Cerebellar cortex (tissue), 1 donor: ENCODE measurements around the gene PYDC1.
A peak's percentile ranks its signal among the peaks of the same experiment; 100 is the strongest.
"Not testable (repeated sequence)": the region's sequence is repeated elsewhere in the genome, so short reads cannot be mapped to it uniquely, and the experiment has no call there.

Experiments
- DNase-seq: peaks from one replicate; pipeline ENCODE4 v3.0.0-alpha.2; 2015; ENCODE audit warnings: low spot score

PYDC1 gene

GRCh38 chr16:31221357-31222160 is 4.6 kb upstream of the PYDC1 start:
- no peak for DNase-seq

- DNase-seq: no peak
Measured at GRCh38 chr16:31219154-31219741, 2.3 kb upstream of the PYDC1 start.

- peak; percentile 50 for DNase-seq
Measured at GRCh38 chr16:31217136-31217530, 198 bp upstream of the PYDC1 start.

GRCh38 chr16:31215287-31216162 is 1.4 kb downstream of the PYDC1 start:
- DNase-seq: peak; percentile 83

GRCh38 chr16:31214708-31215286 is 2.1 kb downstream of the PYDC1 start:
- peak; percentile 24 for DNase-seq

GRCh38 chr16:31213877-31214707 is 2.8 kb downstream of the PYDC1 start, which contains the start of gene TRIM72:
TRIM72 (plus strand) TSS chr16:31214119; CDS start chr16:31214739, 620 bp downstream.
- peak; percentile 44 for DNase-seq

GRCh38 chr16:31213342-31213741 is 3.6 kb downstream of the PYDC1 start:
- DNase-seq: no peak

- no peak for DNase-seq
Measured at GRCh38 chr16:31206776-31207175, 10.2 kb downstream of the PYDC1 start.

GRCh38 chr16:31204871-31205666 is 11.9 kb downstream of the PYDC1 start:
- no peak for DNase-seq

GRCh38 chr16:31202414-31203375 is 14.2 kb downstream of the PYDC1 start, which contains the start of gene PYCARD:
PYCARD (minus strand) TSS chr16:31202760; CDS start chr16:31202690, 70 bp downstream.
- peak; percentile 46 for DNase-seq

- peak; percentile 40 for DNase-seq
Measured at GRCh38 chr16:31201582-31202413, 15.1 kb downstream of the PYDC1 start.

- DNase-seq: peak; percentile 37
Measured at GRCh38 chr16:31200821-31201568, 15.9 kb downstream of the PYDC1 start.

GRCh38 chr16:31200111-31200510 is 16.8 kb downstream of the PYDC1 start:
- not testable (repeated sequence) for DNase-seq

GRCh38 chr16:31199430-31200041 is 17.4 kb downstream of the PYDC1 start:
- DNase-seq: peak; percentile 27

GRCh38 chr16:31198207-31198882 is 18.6 kb downstream of the PYDC1 start:
- DNase-seq: peak; percentile 30
